Measurements from ENCODE around the gene DIAPH2.

DNA sequence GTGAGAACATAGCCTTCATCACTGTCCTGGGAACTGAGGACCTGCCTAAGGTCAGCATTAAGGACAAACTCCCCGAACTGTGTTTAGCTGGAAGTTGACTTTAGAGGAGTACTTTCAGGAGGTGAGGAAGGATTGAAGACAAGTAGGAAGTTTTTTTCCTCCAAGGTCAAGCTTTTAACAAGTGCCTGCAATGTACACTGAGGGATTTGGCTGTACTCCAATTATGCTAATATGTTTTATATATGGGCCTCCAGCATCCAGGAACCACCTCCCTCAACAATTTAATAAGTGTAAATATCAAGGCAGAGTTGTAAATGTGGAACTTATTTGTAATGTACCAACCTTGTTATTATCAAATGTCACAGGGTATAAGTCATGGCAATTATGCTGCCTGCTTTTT, 925.3 kb downstream of the DIAPH2 start:
- no peak for TF ChIP-seq GATA2 (IDR thresholded peaks at IDR 0.05; ENCODE audit: low read depth, low read length)
- TF ChIP-seq GATA3 (IDR thresholded peaks at IDR 0.05; ENCODE audit: low read depth, low read length): no peak

Data from SH-SY5Y (cell line).